Activated naive CD4-positive, alpha-beta T cell (primary cell): ENCODE data around the gene BTBD2.

ENCODE experiments used
- DNase-seq, 4 experiments: peaks; one replicate each; lab custom pipeline; 2025; lab: John Stamatoyannopoulos, UW

Gene BTBD2

GRCh38 chr19:2015608-2015950 lies at the start of gene BTBD2:
TSS of gene BTBD2 (minus strand) at chr19:2015714. CDS start at chr19:2015703, 11 bp downstream.
- peak in 1 of 4 experiments; percentile 36 for DNase-seq

- DNase-seq: no peak
Observed at GRCh38 chr19:2064788-2065524, 49.4 kb upstream of the BTBD2 start.

GRCh38 chr19:2064395-2064787 lies 48.9 kb upstream of the BTBD2 start:
- DNase-seq: no peak

GRCh38 chr19:2063824-2064223 lies 48.3 kb upstream of the BTBD2 start:
- DNase-seq: no peak

GRCh38 chr19:2062770-2063169 lies 47.3 kb upstream of the BTBD2 start:
- no peak for DNase-seq

GRCh38 chr19:2062389-2062729 lies 46.8 kb upstream of the BTBD2 start:
- DNase-seq: no peak

- DNase-seq: peak; percentile 98 to 100 (median 99)
Observed at GRCh38 chr19:2061495-2062388, 46.2 kb upstream of the BTBD2 start.

GRCh38 chr19:2060884-2061494 lies 45.5 kb upstream of the BTBD2 start:
- peak in 1 of 4 experiments; percentile 62 for DNase-seq

GRCh38 chr19:2059422-2060201 lies 44.1 kb upstream of the BTBD2 start:
- no peak for DNase-seq

- no peak for DNase-seq
Observed at GRCh38 chr19:2058570-2059421, 43.3 kb upstream of the BTBD2 start.

GRCh38 chr19:2057484-2058469 lies 42.3 kb upstream of the BTBD2 start:
- DNase-seq: no peak

GRCh38 chr19:2056837-2057192 lies 41.3 kb upstream of the BTBD2 start:
- no peak for DNase-seq

- no peak for DNase-seq
Observed at GRCh38 chr19:2055931-2056836, 40.7 kb upstream of the BTBD2 start.

- DNase-seq: no peak
Observed at GRCh38 chr19:2054763-2055162, 39.2 kb upstream of the BTBD2 start.

GRCh38 chr19:2053601-2054389 lies 38.3 kb upstream of the BTBD2 start:
- DNase-seq: no peak

GRCh38 chr19:2051773-2052704 lies 36.5 kb upstream of the BTBD2 start:
- peak in 1 of 4 experiments; percentile 41 for DNase-seq
